IMR-90 (cell line): ENCODE data around the gene SDC3. TPM values are rescaled to one million over a fixed set of nuclear protein-coding genes. Genes with fewer than 3 reads are reported as not detected.

Source experiments
- ATAC-seq: fragments of 200-7000 bp; cut with Tn5 transposase; 2 replicates; pipeline ENCODE4 v1.9.1; 2020; ENCODE audit warnings: low read depth, mild to moderate bottlenecking, moderate library complexity
- BruUV-seq: library from RNA; stranded (reverse); fragments of 400-500 nt; replicated peaks from 2 replicates; lab custom pipeline; 2021; lab: Mats Ljungman, UMichigan
- CTCF ChIA-PET: fragments of 300-600 bp; formaldehyde crosslinking; extraction: SDS; loops from one replicate; lab custom pipeline; 2021; ENCODE audit warnings: antibody characterized with exemption; lab: Yijun Ruan, JAX
- POLR2A ChIA-PET: fragments of 300-600 bp; sonication (Branson Sonifier 250); formaldehyde crosslinking; loops from one replicate; lab custom pipeline; 2022; ENCODE audit warnings: antibody characterized with exemption; ENCODE audit not compliant: unreplicated experiment; lab: Charles Lee
- DNase-seq: peaks from one replicate; pipeline ENCODE4 v3.0.0; 2013
- H2AFZ ChIP-seq: replicated peaks from 2 replicates; pipeline ENCODE3; 2013; ENCODE audit warnings: low read length, mild to moderate bottlenecking; ENCODE audit not compliant: poor library complexity
- H2AK5ac ChIP-seq: 2 replicates; pipeline ENCODE4 v1.6.1; 2013; ENCODE audit warnings: low read depth, low read length, inconsistent platforms
- H2AK9ac ChIP-seq: replicated peaks from 2 replicates; pipeline ENCODE3; 2013; ENCODE audit warnings: mild to moderate bottlenecking, low read depth, low read length, moderate library complexity; ENCODE audit not compliant: poor library complexity
- H2BK120ac ChIP-seq: 2 replicates; pipeline ENCODE4 v1.6.1; 2013; ENCODE audit warnings: low read depth, low read length, inconsistent platforms
- H2BK15ac ChIP-seq: 3 replicates; pipeline ENCODE4 v1.6.1; 2013; ENCODE audit warnings: low read depth, low read length, inconsistent platforms
- H2BK20ac ChIP-seq: 2 replicates; pipeline ENCODE4 v1.6.1; 2013; ENCODE audit warnings: low read depth, mild to moderate bottlenecking, inconsistent platforms, low read length, moderate library complexity
- H2BK5ac ChIP-seq: 2 replicates; pipeline ENCODE4 v1.6.1; 2013; ENCODE audit warnings: mild to moderate bottlenecking, low read depth, low read length, inconsistent platforms; ENCODE audit not compliant: poor library complexity, severe bottlenecking
- H3K14ac ChIP-seq: replicated peaks from 2 replicates; pipeline ENCODE4 v1.6.1; 2013; ENCODE audit warnings: low read depth, low read length, inconsistent platforms
- H3K18ac ChIP-seq: 2 replicates; pipeline ENCODE4 v1.6.1; 2013; ENCODE audit warnings: low read depth, low read length, control low read depth
- H3K23ac ChIP-seq: 2 replicates; pipeline ENCODE4 v1.6.1; 2013; ENCODE audit warnings: low read depth, low read length, inconsistent platforms
- H3K27ac ChIP-seq: 2 replicates; pipeline ENCODE4 v1.5.1; 2013; ENCODE audit warnings: mild to moderate bottlenecking, control low read depth, low read length; ENCODE audit not compliant: insufficient read depth
- H3K27me3 ChIP-seq: 2 replicates; pipeline ENCODE4 v1.6.1; 2013; ENCODE audit warnings: low read length; ENCODE audit not compliant: control insufficient read depth, insufficient read depth
- H3K36me3 ChIP-seq: 2 replicates; pipeline ENCODE4 v1.6.1; 2013; ENCODE audit warnings: low read length, mixed read lengths; ENCODE audit not compliant: control insufficient read depth, insufficient read depth
- H3K4ac ChIP-seq: 2 replicates; pipeline ENCODE4 v1.6.1; 2013; ENCODE audit warnings: low read depth, low read length, inconsistent platforms
- H3K4me1 ChIP-seq: 2 replicates; pipeline ENCODE4 v1.6.1; 2013; ENCODE audit warnings: low read length, mixed read lengths; ENCODE audit not compliant: control insufficient read depth, insufficient read depth
- H3K4me2 ChIP-seq: 2 replicates; pipeline ENCODE4 v1.6.1; 2013; ENCODE audit warnings: low read depth, mild to moderate bottlenecking, control low read depth, low read length, moderate library complexity
- H3K4me3 ChIP-seq: 2 replicates; pipeline ENCODE4 v1.5.1; 2013; ENCODE audit warnings: low read depth, mild to moderate bottlenecking, control low read depth, low read length, moderate library complexity; ENCODE audit not compliant: insufficient read depth
- H3K56ac ChIP-seq: 2 replicates; pipeline ENCODE4 v1.6.1; 2013; ENCODE audit warnings: low read length, inconsistent platforms; ENCODE audit not compliant: insufficient read depth; ENCODE audit errors: extremely low read depth
- H3K79me1 ChIP-seq, 2 experiments: 2 replicates each; pipeline ENCODE4 v1.6.1; 2013; ENCODE audit warnings: low read length in 2 of 2, inconsistent platforms in 1 of 2, low read depth in 1 of 2
- H3K9ac ChIP-seq: 2 replicates; pipeline ENCODE4 v1.6.1; 2013; ENCODE audit warnings: low read depth, low read length, control low read depth
- H3K9me1 ChIP-seq: 2 replicates; pipeline ENCODE4 v1.6.1; 2013; ENCODE audit warnings: low read length, inconsistent platforms; ENCODE audit not compliant: insufficient read depth
- H3K9me3 ChIP-seq: 2 replicates; pipeline ENCODE4 v1.6.1; 2013; ENCODE audit warnings: low read length; ENCODE audit not compliant: control insufficient read depth, insufficient read depth
- H4K20me1 ChIP-seq: 2 replicates; pipeline ENCODE4 v1.6.1; 2013; ENCODE audit warnings: low read length, inconsistent platforms; ENCODE audit not compliant: insufficient read depth
- H4K5ac ChIP-seq: 2 replicates; pipeline ENCODE4 v1.6.1; 2013; ENCODE audit warnings: mild to moderate bottlenecking, low read depth, low read length, control low read depth
- H4K8ac ChIP-seq, 2 experiments: 2 replicates each; pipeline ENCODE4 v1.6.1; 2013; ENCODE audit warnings: low read depth in 2 of 2, low read length in 2 of 2, control low read depth in 1 of 2, inconsistent platforms in 1 of 2
- H4K91ac ChIP-seq: 2 replicates; pipeline ENCODE4 v1.6.1; 2013; ENCODE audit warnings: low read depth, low read length, inconsistent platforms; ENCODE audit not compliant: insufficient read depth
- BHLHE40 ChIP-seq: fragments of 150-350 bp; IDR thresholded peaks from 2 replicates; pipeline ENCODE4 v1.6.1; 2016; ENCODE audit warnings: mild to moderate bottlenecking, low read depth, low read length
- CEBPB ChIP-seq: IDR thresholded peaks from 2 replicates; pipeline ENCODE4 v1.6.1; 2012; ENCODE audit warnings: low read depth, low read length, improper control_type of control experiment
- CHD1 ChIP-seq: IDR thresholded peaks from 2 replicates; pipeline ENCODE4 v1.6.1; 2012; ENCODE audit warnings: low read depth, low read length, improper control_type of control experiment
- FOS ChIP-seq: fragments of 150-350 bp; IDR thresholded peaks from 2 replicates; pipeline ENCODE4 v1.6.1; 2016; ENCODE audit warnings: low read depth, low read length
- MAFK ChIP-seq: IDR thresholded peaks from 2 replicates; pipeline ENCODE4 v1.6.1; 2012; ENCODE audit warnings: low read depth, low read length, improper control_type of control experiment
- MAZ ChIP-seq: IDR thresholded peaks from 2 replicates; pipeline ENCODE4 v1.6.1; 2012; ENCODE audit warnings: low read depth, mild to moderate bottlenecking, low read length, improper control_type of control experiment, moderate library complexity, borderline replicate concordance
- MXI1 ChIP-seq: IDR thresholded peaks from 2 replicates; pipeline ENCODE4 v1.6.1; 2012; ENCODE audit warnings: low read depth, mild to moderate bottlenecking, low read length, moderate library complexity, borderline replicate concordance
- NFE2L2 ChIP-seq: fragments of 150-350 bp; IDR thresholded peaks from 2 replicates; pipeline ENCODE4 v1.6.1; 2016; ENCODE audit warnings: low read depth, mild to moderate bottlenecking, low read length
- POLR2A ChIP-seq: IDR thresholded peaks from 2 replicates; pipeline ENCODE4 v1.6.1; 2012; ENCODE audit warnings: mild to moderate bottlenecking, low read depth, low read length
- RAD21 ChIP-seq: IDR thresholded peaks from 2 replicates; pipeline ENCODE4 v1.6.1; 2012; ENCODE audit warnings: low read length, improper control_type of control experiment
- RCOR1 ChIP-seq: IDR thresholded peaks from 2 replicates; pipeline ENCODE4 v1.6.1; 2012; ENCODE audit warnings: mild to moderate bottlenecking, low read length, improper control_type of control experiment; ENCODE audit not compliant: insufficient replicate concordance
- RFX5 ChIP-seq: IDR thresholded peaks from 2 replicates; pipeline ENCODE4 v1.8.0; 2012; ENCODE audit warnings: low read depth, mild to moderate bottlenecking, low read length, moderate library complexity
- SMC3 ChIP-seq: fragments of 150-350 bp; IDR thresholded peaks from 2 replicates; pipeline ENCODE4 v1.6.1; 2016; ENCODE audit warnings: low read depth, mild to moderate bottlenecking, antibody characterized with exemption, low read length, moderate library complexity
- WGBS, 2 experiments: methylation state at CpG; one replicate each; pipeline versions ENCODE4 v1.1.5 to v1.1.7; 2013; ENCODE audit warnings: missing lambda C conversion rate in 2 of 2; ENCODE audit not compliant: insufficient read length in 1 of 2; ENCODE audit errors: extremely low coverage in 2 of 2; 5-methylcytosine and 5-hydroxymethylcytosine counted together
- dilution Hi-C: fragments of 300-500 bp; cut with HindIII; formaldehyde crosslinking; loops from one replicate; pipeline ENCODE4 v1.14.3; 2018; ENCODE audit warnings: low sequenced_read_pairs; ENCODE audit not compliant: unreplicated experiment
- in situ Hi-C: fragments of 300-500 bp; cut with MboI; formaldehyde crosslinking; loops from 3 replicates; pipeline ENCODE4 v1.14.3; 2019; ENCODE audit warnings: low sequenced_read_pairs, inconsistent platforms, mixed read lengths
- intact Hi-C: fragments of 100-400 bp; cut with micrococcal nuclease; formaldehyde crosslinking; loops from 2 replicates; pipeline ENCODE4 v1.10.0; 2022
- polyA plus RNA-seq, 3 experiments: library from polyadenylated mRNA; depleted of rRNA; stranded (reverse); fragments of >200 nt; gene quantifications; 2 replicates each; pipeline ENCODE4 v1.2.3, GENCODE V29; 2012; ENCODE audit warnings: low replicate concordance in 1 of 3
- total RNA-seq: library from RNA; depleted of rRNA; stranded (reverse); fragments of >200 nt; gene quantifications from 2 replicates; pipeline ENCODE4 v1.2.3, GENCODE V29; 2012
- TF ChIP-seq, protein P1 (sequence below): fragments of 150-350 bp; IDR thresholded peaks from 2 replicates; pipeline ENCODE4 v1.6.1; 2016; ENCODE audit warnings: low read depth, mild to moderate bottlenecking, low read length, moderate library complexity, borderline replicate concordance
- TF ChIP-seq, protein P2 (sequence below): fragments of 150-350 bp; IDR thresholded peaks from 2 replicates; pipeline ENCODE4 v1.6.1; 2017; ENCODE audit warnings: mild to moderate bottlenecking, antibody characterized with exemption, low read length, low read depth
- TF ChIP-seq, protein P3 (sequence below): conservative IDR thresholded peaks from 2 replicates; pipeline ENCODE4 v1.5.1; 2012; ENCODE audit warnings: mild to moderate bottlenecking, low read depth, low read length, improper control_type of control experiment

SDC3 gene
- total and polyA plus RNA-seq, 2 of the 4 experiments (the other 2 are of a cell fraction), result 13.1 to 71.5 TPM

DNA sequence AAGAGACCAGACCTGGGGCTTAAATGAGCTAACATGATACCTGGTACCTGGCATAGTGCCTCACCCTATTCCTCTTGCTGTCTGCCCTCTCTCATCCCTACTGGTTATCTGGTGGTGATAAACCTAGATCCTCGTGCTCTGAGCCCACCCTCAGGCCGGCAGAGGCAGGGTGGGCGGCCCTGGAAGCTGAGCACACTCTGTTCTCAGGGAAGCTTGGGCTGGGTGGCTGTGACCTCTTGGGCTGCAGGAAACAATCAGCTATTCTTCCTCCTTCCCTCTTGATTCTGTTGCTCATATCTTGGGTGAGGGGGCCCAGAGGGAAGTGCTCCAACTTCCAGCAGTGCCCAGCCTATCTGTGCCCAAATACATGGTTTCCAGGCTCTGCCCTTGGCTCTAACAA lies 42.0 kb downstream of the SDC3 start:
- POLR2A ChIA-PET, result no interaction called here
- WGBS, 2 experiments, result no CpG with 5 or more reads among the region's 3 CpGs

More for the DNA sequence above, 42.0 kb downstream of the SDC3 start:
- H3K27ac ChIP-seq, result no peak overlapping the region
- no peak overlapping the region for H2BK15ac ChIP-seq
- CTCF ChIA-PET, result interaction anchor here (1.9 kb wide), 1 partner anchor 65 kb away, joined by 6 read pairs; no protein-coding TSS in a partner anchor
- H3K9me3 ChIP-seq, result no peaks in the 10 kb centered on the region
- no TSS peak for BruUV-seq
- no peaks in the 10 kb centered on the region for H3K4me1 ChIP-seq
- H3K23ac ChIP-seq, result no peak overlapping the region
- H3K4ac ChIP-seq, result no peak overlapping the region
- H4K8ac ChIP-seq, result no peak overlapping the region
- no peak overlapping the region for H3K4me3 ChIP-seq
- no peak overlapping the region for H3K4me2 ChIP-seq
- no peak overlapping the region for H2BK20ac ChIP-seq
- no peak overlapping the region for H2AFZ ChIP-seq
- H4K5ac ChIP-seq, result no peak overlapping the region
- H3K56ac ChIP-seq, result no peak overlapping the region
- intact Hi-C loops (no loop called here), dilution Hi-C loops (no loop called here), in situ Hi-C loops (no loop called here)
- H2BK120ac ChIP-seq, result no peak overlapping the region
- H3K27me3 ChIP-seq, result no peaks in the 10 kb centered on the region
- no peak for DNase-seq
- H2AK5ac ChIP-seq, result no peak overlapping the region
- no peaks in the 10 kb centered on the region; a peak in 1 of 4 replicates for H3K79me1 ChIP-seq
- H2AK9ac ChIP-seq, result no peak overlapping the region
- peaks cover 4% of the 10 kb centered on the region; the same call in 1 of the 2 replicates for H3K36me3 ChIP-seq
- no peaks in the 10 kb centered on the region for H4K20me1 ChIP-seq
- no peak for ATAC-seq
- TF ChIP-seq RAD21, result no peak
- TF ChIP-seq, protein P1, sequence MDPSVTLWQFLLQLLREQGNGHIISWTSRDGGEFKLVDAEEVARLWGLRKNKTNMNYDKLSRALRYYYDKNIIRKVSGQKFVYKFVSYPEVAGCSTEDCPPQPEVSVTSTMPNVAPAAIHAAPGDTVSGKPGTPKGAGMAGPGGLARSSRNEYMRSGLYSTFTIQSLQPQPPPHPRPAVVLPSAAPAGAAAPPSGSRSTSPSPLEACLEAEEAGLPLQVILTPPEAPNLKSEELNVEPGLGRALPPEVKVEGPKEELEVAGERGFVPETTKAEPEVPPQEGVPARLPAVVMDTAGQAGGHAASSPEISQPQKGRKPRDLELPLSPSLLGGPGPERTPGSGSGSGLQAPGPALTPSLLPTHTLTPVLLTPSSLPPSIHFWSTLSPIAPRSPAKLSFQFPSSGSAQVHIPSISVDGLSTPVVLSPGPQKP, result no peak
- TF ChIP-seq RFX5, result no peak
- TF ChIP-seq SMC3, result no peak
- TF ChIP-seq POLR2A, result no peak
- TF ChIP-seq, protein P2, sequence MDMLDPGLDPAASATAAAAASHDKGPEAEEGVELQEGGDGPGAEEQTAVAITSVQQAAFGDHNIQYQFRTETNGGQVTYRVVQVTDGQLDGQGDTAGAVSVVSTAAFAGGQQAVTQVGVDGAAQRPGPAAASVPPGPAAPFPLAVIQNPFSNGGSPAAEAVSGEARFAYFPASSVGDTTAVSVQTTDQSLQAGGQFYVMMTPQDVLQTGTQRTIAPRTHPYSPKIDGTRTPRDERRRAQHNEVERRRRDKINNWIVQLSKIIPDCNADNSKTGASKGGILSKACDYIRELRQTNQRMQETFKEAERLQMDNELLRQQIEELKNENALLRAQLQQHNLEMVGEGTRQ, result no peak
- no peak for TF ChIP-seq BHLHE40
- no peak for TF ChIP-seq MAFK
- no peak for TF ChIP-seq NFE2L2
- no peak for TF ChIP-seq CEBPB
- TF ChIP-seq RCOR1, result no peak
- no peak for TF ChIP-seq MAZ
- no peak for TF ChIP-seq MXI1
- no peak for TF ChIP-seq CHD1
- TF ChIP-seq FOS, result no peak
- TF ChIP-seq, protein P3, sequence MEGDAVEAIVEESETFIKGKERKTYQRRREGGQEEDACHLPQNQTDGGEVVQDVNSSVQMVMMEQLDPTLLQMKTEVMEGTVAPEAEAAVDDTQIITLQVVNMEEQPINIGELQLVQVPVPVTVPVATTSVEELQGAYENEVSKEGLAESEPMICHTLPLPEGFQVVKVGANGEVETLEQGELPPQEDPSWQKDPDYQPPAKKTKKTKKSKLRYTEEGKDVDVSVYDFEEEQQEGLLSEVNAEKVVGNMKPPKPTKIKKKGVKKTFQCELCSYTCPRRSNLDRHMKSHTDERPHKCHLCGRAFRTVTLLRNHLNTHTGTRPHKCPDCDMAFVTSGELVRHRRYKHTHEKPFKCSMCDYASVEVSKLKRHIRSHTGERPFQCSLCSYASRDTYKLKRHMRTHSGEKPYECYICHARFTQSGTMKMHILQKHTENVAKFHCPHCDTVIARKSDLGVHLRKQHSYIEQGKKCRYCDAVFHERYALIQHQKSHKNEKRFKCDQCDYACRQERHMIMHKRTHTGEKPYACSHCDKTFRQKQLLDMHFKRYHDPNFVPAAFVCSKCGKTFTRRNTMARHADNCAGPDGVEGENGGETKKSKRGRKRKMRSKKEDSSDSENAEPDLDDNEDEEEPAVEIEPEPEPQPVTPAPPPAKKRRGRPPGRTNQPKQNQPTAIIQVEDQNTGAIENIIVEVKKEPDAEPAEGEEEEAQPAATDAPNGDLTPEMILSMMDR, result no peak
- H4K91ac ChIP-seq, result no peak overlapping the region
- H3K14ac ChIP-seq, result no peak overlapping the region
- H2BK5ac ChIP-seq, result no peak overlapping the region
- H3K9me1 ChIP-seq, result no peaks in the 10 kb centered on the region
- no peak overlapping the region for H3K9ac ChIP-seq
- no peak overlapping the region for H3K18ac ChIP-seq
